MM.1S (cell line): Measurements from ENCODE around the gene GAPDHS.

Experiments used
- DNase-seq: peaks from one replicate; pipeline ENCODE4 v3.0.0-alpha.2; 2015
- H2AFZ ChIP-seq: fragments of 300-600 bp; sonication (generic); 2 replicates; pipeline ENCODE4 v1.6.0; 2016; ENCODE audit warnings: antibody characterized with exemption, low read length
- H3F3A ChIP-seq: fragments of 300-600 bp; sonication (generic); 2 replicates; pipeline ENCODE4 v1.6.1; 2016; ENCODE audit warnings: mild to moderate bottlenecking, antibody characterized with exemption, low read length, moderate library complexity, mixed read lengths; ENCODE audit not compliant: insufficient read depth
- H3K27ac ChIP-seq: fragments of 300-600 bp; sonication (generic); 2 replicates; pipeline ENCODE4 v1.5.1; 2016; ENCODE audit warnings: mild to moderate bottlenecking, low read length
- H3K27me3 ChIP-seq: fragments of 300-600 bp; sonication (generic); replicated peaks from 2 replicates; pipeline ENCODE4 v1.6.0; 2016; ENCODE audit warnings: low read length; ENCODE audit not compliant: insufficient read depth
- H3K36me3 ChIP-seq: fragments of 300-600 bp; sonication (generic); replicated peaks from 2 replicates; pipeline ENCODE4 v1.6.1; 2016; ENCODE audit warnings: mild to moderate bottlenecking, low read length, mixed read lengths; ENCODE audit not compliant: insufficient read depth
- H3K4me1 ChIP-seq: fragments of 300-600 bp; sonication (generic); 2 replicates; pipeline ENCODE4 v1.6.1; 2016; ENCODE audit warnings: low read length, mixed read lengths
- H3K4me2 ChIP-seq: fragments of 300-600 bp; sonication (generic); 2 replicates; pipeline ENCODE4 v1.6.0; 2016; ENCODE audit warnings: low read depth, low read length
- H3K4me3 ChIP-seq: fragments of 300-600 bp; sonication (generic); 2 replicates; pipeline ENCODE4 v1.5.1; 2016; ENCODE audit warnings: low read length, mixed read lengths
- H3K79me2 ChIP-seq: fragments of 300-600 bp; sonication (generic); 2 replicates; pipeline ENCODE4 v1.6.1; 2016; ENCODE audit warnings: mixed run types, low read length, mixed read lengths
- H3K9ac ChIP-seq: fragments of 300-600 bp; sonication (generic); 2 replicates; pipeline ENCODE4 v1.6.1; 2016; ENCODE audit warnings: low read length, mixed read lengths
- H3K9me2 ChIP-seq: fragments of 300-600 bp; sonication (generic); replicated peaks from 2 replicates; pipeline ENCODE4 v1.6.1; 2016; ENCODE audit warnings: mild to moderate bottlenecking, low read length, mixed read lengths; ENCODE audit not compliant: insufficient read depth
- H3K9me3 ChIP-seq: fragments of 300-600 bp; sonication (generic); replicated peaks from 2 replicates; pipeline ENCODE4 v1.6.1; 2016; ENCODE audit warnings: mild to moderate bottlenecking, low read length, mixed read lengths; ENCODE audit not compliant: insufficient read depth
- H4K20me1 ChIP-seq: fragments of 300-600 bp; sonication (generic); 2 replicates; pipeline ENCODE4 v1.6.1; 2016; ENCODE audit warnings: mild to moderate bottlenecking, low read length, moderate library complexity, mixed read lengths; ENCODE audit not compliant: insufficient read depth
- EZH2 ChIP-seq: fragments of 300-600 bp; sonication (generic); optimal IDR thresholded peaks from 2 replicates; pipeline ENCODE3; 2017; ENCODE audit warnings: low read depth, mild to moderate bottlenecking, antibody characterized with exemption, low read length, mixed read lengths
- EZH2phosphoT487 ChIP-seq: fragments of 300-600 bp; sonication (generic); IDR thresholded peaks from 2 replicates; pipeline ENCODE4 v1.6.1; 2018; ENCODE audit warnings: antibody characterized with exemption, low read length
- TF ChIP-seq, protein P1 (sequence below): fragments of 300-600 bp; sonication (generic); IDR thresholded peaks from 2 replicates; pipeline ENCODE4 v1.5.1; 2016; ENCODE audit warnings: antibody characterized with exemption, low read length, mixed read lengths

Gene GAPDHS

GRCh38 chr19:35500611-35501010, 32.6 kb upstream of the GAPDHS start:
- no peak overlapping the region for H3K4me2 ChIP-seq
- no peak overlapping the region for H2AFZ ChIP-seq
- H3F3A ChIP-seq: no peaks in the 10 kb centered on the region
- no peak overlapping the region for H3K9ac ChIP-seq
- TF ChIP-seq EZH2: no peak
- H4K20me1 ChIP-seq: no peaks in the 10 kb centered on the region
- H3K4me1 ChIP-seq: no peaks in the 10 kb centered on the region
- peaks cover 94% of the 10 kb centered on the region for H3K27me3 ChIP-seq
- no peak for DNase-seq
- H3K36me3 ChIP-seq: no peaks in the 10 kb centered on the region
- H3K79me2 ChIP-seq: no peaks in the 10 kb centered on the region
- no peak overlapping the region for H3K4me3 ChIP-seq
- no peaks in the 10 kb centered on the region for H3K9me2 ChIP-seq
- no peak overlapping the region for H3K27ac ChIP-seq
- no peaks in the 10 kb centered on the region for H3K9me3 ChIP-seq

DNA sequence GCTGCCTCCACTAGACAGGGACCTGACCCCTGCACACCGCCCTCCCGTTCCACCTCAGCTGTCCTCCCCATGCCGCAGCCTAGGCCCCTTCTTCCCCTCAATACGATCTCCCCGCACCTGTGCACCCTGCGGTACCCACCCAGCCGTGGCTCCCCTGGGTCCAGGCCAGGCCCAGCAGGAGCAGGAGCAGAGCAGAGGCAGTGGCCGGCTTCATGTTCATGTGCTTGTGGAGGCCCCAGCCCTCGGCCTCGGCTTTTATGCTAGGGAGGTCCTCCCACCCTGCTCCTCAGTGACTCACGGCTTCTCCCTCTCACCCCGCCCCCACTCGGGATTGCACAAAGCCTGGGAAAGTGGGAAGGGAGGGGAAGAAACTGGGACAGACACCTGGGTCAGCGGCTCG, 31.6 kb upstream of the GAPDHS start:
- Histone ChIP-seq H3K9me3 (no peaks in the 10 kb centered on the region), H4K20me1 (no peaks in the 10 kb centered on the region), H3K4me1 (no peaks in the 10 kb centered on the region), H3K9ac (no peak overlapping the region), H3K27ac (no peak overlapping the region), H2AFZ (no peak overlapping the region), H3K27me3 (peaks cover 99% of the 10 kb centered on the region), H3K36me3 (no peaks in the 10 kb centered on the region), H3K79me2 (no peaks in the 10 kb centered on the region), H3K9me2 (no peaks in the 10 kb centered on the region), H3K4me2 (no peak overlapping the region), H3K4me3 (no peak overlapping the region), H3F3A (no peaks in the 10 kb centered on the region)
- TF ChIP-seq, protein P1, sequence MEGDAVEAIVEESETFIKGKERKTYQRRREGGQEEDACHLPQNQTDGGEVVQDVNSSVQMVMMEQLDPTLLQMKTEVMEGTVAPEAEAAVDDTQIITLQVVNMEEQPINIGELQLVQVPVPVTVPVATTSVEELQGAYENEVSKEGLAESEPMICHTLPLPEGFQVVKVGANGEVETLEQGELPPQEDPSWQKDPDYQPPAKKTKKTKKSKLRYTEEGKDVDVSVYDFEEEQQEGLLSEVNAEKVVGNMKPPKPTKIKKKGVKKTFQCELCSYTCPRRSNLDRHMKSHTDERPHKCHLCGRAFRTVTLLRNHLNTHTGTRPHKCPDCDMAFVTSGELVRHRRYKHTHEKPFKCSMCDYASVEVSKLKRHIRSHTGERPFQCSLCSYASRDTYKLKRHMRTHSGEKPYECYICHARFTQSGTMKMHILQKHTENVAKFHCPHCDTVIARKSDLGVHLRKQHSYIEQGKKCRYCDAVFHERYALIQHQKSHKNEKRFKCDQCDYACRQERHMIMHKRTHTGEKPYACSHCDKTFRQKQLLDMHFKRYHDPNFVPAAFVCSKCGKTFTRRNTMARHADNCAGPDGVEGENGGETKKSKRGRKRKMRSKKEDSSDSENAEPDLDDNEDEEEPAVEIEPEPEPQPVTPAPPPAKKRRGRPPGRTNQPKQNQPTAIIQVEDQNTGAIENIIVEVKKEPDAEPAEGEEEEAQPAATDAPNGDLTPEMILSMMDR: no peak
- TF ChIP-seq EZH2phosphoT487 (no peak), EZH2 (no peak)
- no peak for DNase-seq

DNA sequence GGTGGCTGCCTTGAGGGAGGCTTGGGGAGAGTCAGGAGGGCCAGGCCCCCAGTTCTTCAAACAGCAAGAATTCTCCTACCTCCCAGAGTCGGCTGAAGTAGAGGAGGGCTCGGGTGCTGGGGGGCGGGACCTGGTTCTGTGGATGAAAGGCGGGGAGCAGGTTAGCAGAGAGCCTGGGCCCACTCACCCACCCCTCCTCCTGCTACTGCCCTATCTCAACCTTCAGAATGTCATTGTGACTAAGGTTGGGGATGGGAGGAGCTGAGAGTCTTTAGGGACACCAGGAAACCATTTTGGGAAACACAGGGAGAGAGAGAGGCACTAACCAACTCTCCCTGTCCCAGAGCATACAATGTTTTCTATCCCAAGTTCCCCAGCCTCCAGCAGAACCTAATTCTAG, 30.5 kb upstream of the GAPDHS start:
- peaks cover 7% of the 10 kb centered on the region for H3K4me1 ChIP-seq
- TF ChIP-seq, protein P1: no peak
- TF ChIP-seq EZH2phosphoT487 (no peak), EZH2 (no peak)
- no peak overlapping the region for H3K4me2 ChIP-seq
- H3K9me3 ChIP-seq: no peaks in the 10 kb centered on the region
- no peak overlapping the region for H3K9ac ChIP-seq
- H3K4me3 ChIP-seq: no peak overlapping the region
- no peaks in the 10 kb centered on the region for H3K79me2 ChIP-seq
- no peaks in the 10 kb centered on the region for H4K20me1 ChIP-seq
- no peaks in the 10 kb centered on the region for H3F3A ChIP-seq
- peaks cover 98% of the 10 kb centered on the region for H3K27me3 ChIP-seq
- H3K27ac ChIP-seq: no peak overlapping the region
- H2AFZ ChIP-seq: no peak overlapping the region
- H3K9me2 ChIP-seq: no peaks in the 10 kb centered on the region
- no peaks in the 10 kb centered on the region for H3K36me3 ChIP-seq
- DNase-seq: no peak

DNA sequence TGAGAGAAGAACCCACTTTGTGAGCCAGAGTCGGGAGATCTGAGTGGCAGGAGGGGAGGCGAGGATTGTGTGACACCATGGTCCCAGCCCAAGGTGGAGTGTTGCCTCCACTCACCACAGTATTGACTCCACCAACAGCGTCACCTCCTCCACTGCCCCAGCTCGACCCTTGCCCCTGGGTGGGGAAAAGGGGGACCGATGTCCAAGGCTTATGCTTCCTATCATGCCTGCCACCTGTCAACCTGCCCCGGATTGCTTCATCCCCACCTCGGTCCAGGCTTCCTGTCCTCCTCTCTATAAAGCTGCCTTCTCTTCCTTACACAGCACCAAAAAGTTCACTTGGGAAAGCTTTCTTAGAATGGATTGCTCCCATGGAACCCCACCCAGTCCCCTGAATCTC, 27.2 kb upstream of the GAPDHS start:
- no peak overlapping the region for H2AFZ ChIP-seq
- no peaks in the 10 kb centered on the region for H4K20me1 ChIP-seq
- peaks cover 7% of the 10 kb centered on the region for H3K4me1 ChIP-seq
- H3K9ac ChIP-seq: no peak overlapping the region
- peaks cover 98% of the 10 kb centered on the region for H3K27me3 ChIP-seq
- H3F3A ChIP-seq: no peaks in the 10 kb centered on the region
- TF ChIP-seq EZH2: no peak
- TF ChIP-seq, protein P1: no peak
- no peak for TF ChIP-seq EZH2phosphoT487
- no peaks in the 10 kb centered on the region for H3K79me2 ChIP-seq
- H3K4me2 ChIP-seq: no peak overlapping the region
- no peak for DNase-seq
- H3K36me3 ChIP-seq: no peaks in the 10 kb centered on the region
- no peak overlapping the region for H3K27ac ChIP-seq
- no peak overlapping the region for H3K4me3 ChIP-seq
- no peaks in the 10 kb centered on the region for H3K9me3 ChIP-seq
- H3K9me2 ChIP-seq: no peaks in the 10 kb centered on the region
